Effector CD4-positive, alpha-beta T cell (primary cell): Measurements from ENCODE around the gene PRR16.

Source experiments
- DNase-seq: peaks from one replicate; pipeline ENCODE4 v3.0.0-alpha.2; 2020

PRR16 gene

GRCh38 chr5:120582635-120583034, 118.5 kb downstream of the PRR16 start:
- DNase-seq: no peak

- no peak for DNase-seq
Measured at GRCh38 chr5:120586646-120587045, 122.5 kb downstream of the PRR16 start.

GRCh38 chr5:120591911-120592310, 127.8 kb downstream of the PRR16 start:
- DNase-seq: no peak

- DNase-seq: no peak
Measured at GRCh38 chr5:120599576-120599975, 135.5 kb downstream of the PRR16 start.

- DNase-seq: no peak
Measured at GRCh38 chr5:120600639-120601038, 136.5 kb downstream of the PRR16 start.

DNA sequence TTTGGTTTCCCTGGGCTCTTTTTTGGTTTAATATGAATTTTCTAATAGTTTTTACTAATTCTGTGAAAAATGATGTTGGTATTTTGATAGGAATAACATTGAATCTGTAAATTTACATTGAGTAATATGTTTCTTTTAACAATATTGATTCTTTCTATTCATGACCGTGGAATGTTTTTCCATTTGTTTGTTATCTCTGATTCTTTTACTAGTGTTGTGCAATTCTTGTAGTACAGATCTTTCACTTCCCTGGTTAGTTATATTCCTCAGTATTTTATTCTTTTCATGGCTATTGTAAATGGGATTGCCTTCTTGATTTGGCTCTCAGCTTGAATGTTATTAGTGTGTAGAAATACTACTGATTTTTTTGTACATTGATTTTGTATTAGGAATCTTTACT, 137.9 kb downstream of the PRR16 start:
- DNase-seq: no peak

- no peak for DNase-seq
Measured at GRCh38 chr5:120604884-120605283, 140.8 kb downstream of the PRR16 start.

GRCh38 chr5:120605325-120606079, 141.4 kb downstream of the PRR16 start:
- DNase-seq: no peak

GRCh38 chr5:120609570-120609969, 145.5 kb downstream of the PRR16 start:
- no peak for DNase-seq

DNA sequence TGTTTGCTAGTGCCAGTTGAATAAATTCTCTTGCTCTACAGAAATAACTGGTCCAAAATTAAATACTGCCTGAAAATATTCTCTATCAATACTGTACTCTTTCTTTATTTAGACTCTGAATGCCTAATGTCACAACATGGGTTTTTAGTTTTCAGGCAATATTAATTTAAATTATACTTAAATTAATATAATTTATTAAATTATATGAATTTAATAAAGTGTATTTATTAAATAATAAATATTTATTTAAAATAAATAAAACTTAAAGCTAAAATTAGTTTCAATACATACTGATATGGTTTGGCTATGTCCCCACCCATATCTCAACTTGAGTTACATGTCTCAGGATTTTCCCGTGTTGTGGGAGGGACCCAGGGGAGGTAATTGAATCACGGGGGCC, 146.0 kb downstream of the PRR16 start:
- DNase-seq: no peak

DNA sequence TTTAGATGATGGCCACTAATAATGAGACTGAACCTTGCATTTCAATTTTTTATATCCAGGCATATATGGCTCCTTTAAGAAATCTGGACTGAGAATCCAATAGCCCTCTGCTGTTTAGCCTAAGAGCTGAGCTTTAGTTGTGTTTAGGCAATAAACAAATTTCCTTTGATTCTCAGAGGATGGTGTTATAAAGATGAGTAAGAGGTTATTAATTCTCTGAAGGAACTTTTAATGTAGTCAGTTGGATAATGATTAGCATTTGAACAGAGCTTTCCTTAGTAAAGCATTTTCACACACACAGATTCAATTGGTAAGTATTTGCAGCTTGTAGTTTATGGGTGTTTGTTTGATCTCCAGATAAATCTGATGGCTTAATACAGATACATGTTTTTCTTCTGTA, 149.6 kb downstream of the PRR16 start:
- DNase-seq: no peak

DNA sequence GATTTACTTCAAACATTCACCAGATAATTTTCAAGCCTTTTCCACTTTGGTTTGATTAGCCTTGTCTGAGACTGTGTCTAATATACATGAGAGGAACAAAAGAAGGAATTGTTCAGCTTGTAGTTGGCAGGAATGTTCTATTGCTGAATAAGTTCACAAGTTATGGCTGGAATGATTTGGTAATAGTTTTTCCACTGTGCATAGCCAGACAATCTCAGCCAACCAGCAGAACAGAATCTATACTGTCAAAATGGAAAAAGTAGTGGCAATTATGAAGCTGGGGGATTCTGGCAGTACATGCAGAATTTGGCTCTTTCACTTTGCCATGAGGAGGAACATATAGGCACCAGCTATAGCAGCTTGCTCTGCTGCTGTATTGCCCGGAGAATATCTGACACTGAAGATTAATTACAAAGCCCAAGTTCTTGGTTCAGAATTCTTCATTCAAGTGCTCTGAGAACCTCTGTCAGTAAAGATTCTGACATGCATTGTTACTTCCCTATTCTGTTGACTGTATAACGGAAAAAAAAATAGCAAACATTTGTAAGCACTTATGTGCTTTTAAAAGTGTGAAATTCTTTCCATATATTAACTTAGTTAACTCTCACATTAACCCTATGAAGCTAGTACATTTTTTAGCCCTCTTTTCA, 150.6 kb downstream of the PRR16 start:
- no peak for DNase-seq

DNA sequence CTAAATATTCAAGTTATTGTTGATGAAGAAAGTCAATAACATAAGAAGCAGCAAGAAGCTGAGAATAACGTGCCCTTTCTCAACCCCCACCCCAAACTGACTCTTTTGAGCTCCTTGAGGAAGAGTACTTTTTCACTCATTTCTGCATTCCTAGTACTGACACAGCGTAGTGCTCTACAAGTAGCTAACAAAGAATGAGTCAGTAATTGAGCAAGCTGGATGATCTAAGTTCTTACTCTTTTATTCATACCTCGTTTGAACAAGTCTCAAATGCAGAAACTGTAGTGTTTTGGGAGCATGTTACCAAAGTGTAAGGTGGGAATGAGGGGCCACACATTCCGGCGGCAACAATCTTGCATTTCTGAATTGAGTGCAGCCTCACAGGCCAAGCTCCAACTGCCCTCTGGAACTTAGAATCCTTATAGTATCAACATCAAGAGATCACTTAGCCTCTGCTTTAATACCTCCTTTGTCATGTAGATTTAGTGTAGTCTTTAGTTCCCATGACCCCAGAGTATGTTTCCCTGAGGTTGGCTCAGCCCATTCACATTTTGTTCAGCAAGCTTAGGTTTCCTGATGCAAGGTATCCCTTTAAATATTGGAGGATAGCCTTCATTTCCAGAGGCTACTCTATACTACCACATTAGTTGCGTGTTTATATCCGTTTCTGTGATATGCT, 152.0 kb downstream of the PRR16 start:
- DNase-seq: no peak

DNA sequence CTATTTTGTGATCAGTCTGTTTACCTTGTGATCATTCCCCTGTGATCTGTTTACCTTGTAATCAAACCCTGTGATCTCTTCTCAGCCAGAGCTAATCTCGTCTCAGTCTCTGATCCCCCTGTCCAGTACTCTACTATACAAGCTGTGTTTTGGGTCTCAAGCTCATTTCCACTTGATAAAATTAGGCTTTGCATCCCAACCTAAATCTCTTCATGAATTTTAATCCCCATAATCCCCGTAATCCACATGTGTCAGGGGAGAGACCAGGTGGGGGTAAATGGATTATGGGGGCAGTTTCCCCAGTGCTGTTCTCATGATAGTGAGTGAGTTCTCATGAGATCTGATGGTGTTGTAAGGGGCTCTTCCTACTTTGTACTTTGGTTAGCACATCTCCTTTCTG, 157.2 kb downstream of the PRR16 start:
- no peak for DNase-seq

DNA sequence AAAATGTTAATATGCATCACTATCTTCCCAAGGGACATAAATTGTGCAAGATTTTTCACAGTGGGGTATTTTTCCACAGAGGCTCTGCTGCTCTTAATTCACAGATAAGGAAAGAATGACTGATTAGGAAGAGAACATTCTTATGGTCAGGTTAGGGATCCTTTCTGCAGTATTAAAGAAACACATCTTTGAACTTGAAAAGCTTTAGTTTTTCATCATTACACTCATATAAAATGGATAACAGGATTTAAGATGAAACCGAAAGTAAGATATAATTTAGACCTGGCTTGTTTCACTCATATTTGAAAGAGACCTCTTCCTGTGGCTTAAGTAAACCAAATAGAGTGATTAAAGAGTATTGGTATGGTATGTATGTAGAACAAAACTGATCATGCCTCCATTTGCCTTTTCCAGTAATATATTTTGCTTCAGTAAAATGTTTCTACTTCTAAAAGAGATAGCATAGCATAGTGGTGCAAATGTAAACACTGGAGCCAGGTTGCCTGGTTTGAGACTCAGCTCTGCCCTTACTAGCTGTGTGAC, 160.0 kb downstream of the PRR16 start:
- no peak for DNase-seq

DNA sequence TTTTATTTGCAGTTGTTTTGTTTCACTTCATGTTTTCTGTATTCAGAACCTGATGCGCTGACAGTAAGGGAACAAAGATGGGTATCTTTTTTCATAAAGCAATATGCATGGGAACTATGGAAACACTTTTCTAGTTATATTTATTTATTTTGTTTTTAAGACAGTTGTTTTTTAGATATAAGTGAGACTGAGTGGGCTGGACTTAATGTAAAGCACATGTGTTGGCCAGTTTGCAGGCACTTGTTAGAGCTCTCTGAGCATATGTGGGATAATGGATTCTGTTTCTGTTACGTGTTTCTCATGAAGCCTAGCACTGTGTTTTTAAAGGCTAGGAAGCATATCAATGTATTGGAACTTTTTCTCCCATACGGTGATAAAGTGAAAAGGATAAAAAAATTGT, 164.1 kb downstream of the PRR16 start:
- no peak for DNase-seq

- DNase-seq: no peak
Measured at GRCh38 chr5:120630550-120630949, 166.4 kb downstream of the PRR16 start.

DNA sequence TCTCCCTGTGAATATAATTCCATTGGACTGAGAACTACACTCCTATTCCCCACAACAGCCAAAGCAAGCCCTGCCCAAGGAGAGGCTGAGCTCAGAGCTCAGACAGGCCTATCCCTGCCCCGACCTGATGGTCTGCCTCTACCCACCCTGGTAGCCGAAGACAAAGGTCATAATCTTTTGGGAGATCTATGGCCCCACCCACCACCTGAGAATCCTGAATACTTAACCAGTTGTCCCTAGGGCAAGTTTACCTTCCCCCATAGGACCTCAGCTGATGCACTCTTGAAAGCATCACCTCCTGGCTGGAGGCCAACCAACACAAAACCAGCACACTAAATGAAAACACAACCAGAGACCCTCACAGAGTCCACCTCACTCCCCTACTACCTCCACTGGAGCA, 167.5 kb downstream of the PRR16 start:
- no peak for DNase-seq

DNA sequence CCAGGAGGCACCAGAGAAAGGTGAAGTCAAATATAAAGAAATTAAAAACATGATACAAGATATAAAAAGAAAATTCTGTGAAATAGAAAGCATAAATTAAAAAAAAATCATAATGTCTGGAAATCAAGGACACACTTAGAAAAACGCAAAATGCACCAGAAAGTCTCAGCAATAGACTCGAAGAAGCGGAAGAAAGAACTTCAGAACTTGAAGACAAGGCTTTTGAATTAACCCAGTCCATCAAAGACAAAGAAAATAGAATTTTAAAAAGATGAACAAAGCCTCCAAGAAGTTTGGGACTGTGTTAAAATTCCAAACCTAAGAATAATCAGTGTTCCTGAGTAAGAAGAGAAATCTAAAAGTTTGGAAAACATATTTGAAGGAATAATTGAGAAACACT, 168.3 kb downstream of the PRR16 start:
- no peak for DNase-seq

- DNase-seq: no peak
Measured at GRCh38 chr5:120638449-120638848, 174.3 kb downstream of the PRR16 start.

DNA sequence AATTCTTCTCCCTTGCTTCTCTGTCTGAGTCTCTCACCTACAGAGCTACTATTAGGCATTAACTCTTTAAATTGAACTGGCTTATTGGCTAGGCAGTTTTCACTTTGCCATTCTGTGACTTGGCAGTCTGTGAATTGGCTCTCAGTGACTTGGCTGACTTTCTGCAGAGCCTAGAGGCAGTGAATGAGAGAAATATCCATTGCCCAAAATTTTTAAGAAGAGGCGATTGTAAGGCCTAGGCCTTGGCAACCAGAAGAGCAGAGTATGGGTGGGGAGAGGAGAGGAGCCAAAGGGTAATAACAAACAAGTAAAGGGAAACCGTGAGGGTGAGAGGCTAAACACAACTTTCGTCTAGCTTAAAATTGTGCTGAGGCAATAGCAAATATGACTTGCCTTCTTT, 176.7 kb downstream of the PRR16 start:
- DNase-seq: no peak

DNA sequence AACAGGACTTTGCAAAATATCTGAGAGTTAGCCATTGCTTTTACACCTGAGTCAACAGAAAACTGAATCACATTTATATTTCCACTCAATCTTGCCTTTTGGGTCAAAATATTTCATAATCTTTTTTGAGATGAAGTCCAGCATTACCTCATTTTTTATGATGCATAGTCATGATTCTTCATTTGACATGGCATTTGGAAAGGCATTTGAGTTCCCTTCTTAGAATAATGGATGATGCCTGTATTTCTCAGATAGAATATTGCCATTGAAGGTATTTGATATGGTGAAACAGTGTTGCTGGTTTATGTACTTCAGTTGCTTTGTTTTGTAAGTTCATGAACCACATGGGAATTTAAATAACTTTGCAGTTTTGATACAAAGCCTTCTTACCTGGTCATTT, 180.4 kb downstream of the PRR16 start:
- no peak for DNase-seq

DNA sequence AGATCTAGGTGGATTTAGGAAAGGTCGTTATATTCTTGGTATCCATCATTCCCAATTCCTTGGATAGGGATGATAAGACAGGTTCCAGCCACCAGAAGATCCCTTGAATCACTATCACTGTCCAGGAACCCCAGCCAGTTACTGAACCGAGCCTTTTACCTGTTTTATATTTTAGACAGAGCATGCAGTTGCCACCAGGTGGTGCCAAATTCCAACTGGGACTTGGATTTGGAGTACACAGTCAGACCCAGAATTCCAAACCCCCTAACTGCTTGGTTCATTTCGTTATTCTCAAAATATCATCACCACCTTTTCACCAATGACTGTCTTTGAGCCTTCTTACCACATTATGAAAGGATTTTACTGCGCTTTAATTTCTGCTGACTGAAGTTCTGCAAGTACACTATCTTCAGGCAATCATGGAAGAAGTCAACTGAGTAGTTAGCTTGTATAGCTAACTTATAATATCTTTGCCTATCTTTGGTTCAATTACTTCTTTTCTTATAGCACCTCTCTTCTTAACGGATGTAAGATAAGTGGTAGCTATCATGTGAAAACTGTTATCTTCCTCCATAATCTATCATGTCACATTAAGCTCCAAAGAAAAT, 191.8 kb downstream of the PRR16 start:
- no peak for DNase-seq
